Coronary artery (tissue), 2 donors: ENCODE measurements around the gene MRPS2.
A peak's percentile ranks its signal among the peaks of the same experiment; 100 is the strongest.

Source experiments
- DNase-seq: peaks from one replicate; pipeline ENCODE4 v3.0.0-alpha.2; 2017; ENCODE audit warnings: low spot score
- H3K27ac ChIP-seq, 2 donors: fragments of 200-600 bp; sonication (generic); one replicate each; pipeline ENCODE4 v1.5.1; 2016 to 2019
- H3K4me3 ChIP-seq: fragments of 200-600 bp; sonication (generic); 2 replicates; pipeline ENCODE4 v1.5.1; 2016; ENCODE audit warnings: mild to moderate bottlenecking, moderate library complexity
- CTCF ChIP-seq: fragments of 200-600 bp; sonication (generic); IDR thresholded peaks from one replicate; pipeline ENCODE4 v1.5.1; 2019; ENCODE audit warnings: antibody characterized with exemption

Gene MRPS2

GRCh38 chr9:135463140-135463539 lies 37.3 kb upstream of the MRPS2 start:
- no peak for TF ChIP-seq CTCF
- Histone ChIP-seq H3K27ac (no peak overlapping the region), H3K4me3 (no peak overlapping the region)
- DNase-seq: no peak

DNA sequence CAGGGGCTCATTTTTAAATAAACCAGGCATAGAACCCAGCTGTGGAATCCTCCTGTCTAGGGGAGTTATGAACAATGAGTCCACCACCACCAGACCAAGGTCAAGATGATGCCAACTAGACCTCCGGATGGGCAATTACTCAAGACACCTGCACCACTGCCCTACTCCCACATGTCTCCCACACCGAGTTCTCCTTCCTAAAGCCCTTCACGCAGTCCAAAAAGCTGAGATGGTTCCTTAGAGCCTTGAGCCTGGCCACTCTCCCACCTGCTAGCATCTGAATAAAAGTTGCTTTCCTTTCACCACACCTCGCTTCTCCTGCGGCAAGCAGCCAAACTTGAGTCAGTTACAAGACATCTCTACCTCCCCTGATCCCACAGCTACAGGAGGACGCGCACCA lies 36.3 kb upstream of the MRPS2 start:
- TF ChIP-seq CTCF: no peak
- Histone ChIP-seq H3K27ac (no peak overlapping the region), H3K4me3 (no peak overlapping the region)
- DNase-seq: no peak

GRCh38 chr9:135468854-135469521 lies 31.5 kb upstream of the MRPS2 start:
- Histone ChIP-seq H3K27ac (no peak overlapping the region), H3K4me3 (peak overlapping the region; percentile 20)
- DNase-seq: no peak
- no peak for TF ChIP-seq CTCF

DNA sequence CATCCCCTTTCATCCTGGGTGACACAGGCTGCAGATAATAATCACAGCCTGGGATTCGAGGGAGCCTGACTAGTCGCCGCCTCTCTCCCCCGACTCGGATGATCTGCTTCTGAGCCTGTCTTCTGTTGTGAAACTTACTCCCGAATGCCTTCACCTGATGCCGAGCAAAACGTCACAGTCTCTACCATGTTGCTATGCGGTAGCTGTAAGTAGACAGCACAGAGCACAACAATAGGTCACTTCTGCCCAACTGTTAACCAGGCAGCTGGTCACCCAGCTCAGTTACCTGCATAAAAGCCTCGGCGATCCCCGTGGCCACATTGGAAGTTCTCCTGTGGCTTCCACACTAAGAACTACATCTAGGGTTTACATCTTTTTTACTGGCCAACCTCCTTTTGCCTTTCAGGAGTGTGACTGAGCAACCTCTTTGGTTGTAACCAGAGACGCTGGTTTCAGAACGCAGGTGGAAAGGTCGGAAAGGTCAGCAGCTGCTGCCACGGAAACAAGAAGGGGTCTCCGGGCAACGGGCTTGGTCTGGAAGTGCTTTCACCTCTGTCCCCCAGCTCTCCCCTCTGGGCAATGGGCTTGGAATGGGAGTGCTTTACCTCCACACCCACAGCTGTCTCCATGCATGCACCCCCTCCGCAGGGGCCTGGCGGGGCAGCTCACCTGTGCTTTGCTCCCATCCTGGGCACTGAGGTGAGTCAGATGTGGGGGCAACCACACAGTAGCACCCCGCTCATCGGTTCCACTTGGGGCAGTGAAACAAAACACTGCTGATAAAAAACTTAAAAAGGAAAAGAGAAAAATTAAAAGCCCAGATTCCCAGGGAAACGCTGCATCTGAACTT lies 28.5 kb upstream of the MRPS2 start:
- Histone ChIP-seq H3K4me3 (no peak overlapping the region), H3K27ac (no peak overlapping the region)
- no peak for DNase-seq
- TF ChIP-seq CTCF: no peak

GRCh38 chr9:135473972-135474543 lies 26.4 kb upstream of the MRPS2 start:
- no peak overlapping the region for H3K4me3 ChIP-seq
- TF ChIP-seq CTCF: no peak
- no peak overlapping the region for H3K27ac ChIP-seq
- DNase-seq: no peak

DNA sequence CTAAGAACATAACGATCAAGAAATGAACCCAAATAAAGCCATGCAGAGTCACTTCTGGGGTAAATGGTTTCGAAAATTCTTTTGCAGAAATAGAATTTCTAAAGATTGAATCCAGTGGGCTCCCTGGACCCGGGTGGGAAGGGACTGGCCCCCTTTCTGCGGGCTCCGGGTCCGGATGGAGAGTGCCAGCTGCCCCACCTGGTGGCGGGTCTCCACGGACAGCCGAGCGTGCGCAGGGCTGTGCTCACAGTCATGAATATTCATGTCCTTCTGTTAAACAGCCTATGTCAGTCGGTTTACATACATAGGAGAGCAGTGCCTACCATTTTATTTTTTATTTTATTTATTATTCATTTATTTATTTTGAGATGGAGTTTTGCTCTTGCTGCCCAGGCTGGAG lies 25.6 kb upstream of the MRPS2 start:
- DNase-seq: no peak
- Histone ChIP-seq H3K4me3 (no peak overlapping the region), H3K27ac (no peak overlapping the region)
- TF ChIP-seq CTCF: no peak
